Adrenal gland (tissue), 5 donors: ENCODE results near the gene SDF4.

Source experiments
- POLR2A ChIP-seq, 2 donors: fragments of 450-650 bp; IDR thresholded peaks; one replicate each; pipeline ENCODE4 v1.6.1; 2017; ENCODE audit warnings: antibody characterized with exemption in 2 of 2, mild to moderate bottlenecking in 2 of 2, moderate library complexity in 1 of 2
- TF ChIP-seq, protein P1 (sequence below), 6 experiments: fragments of 450-650 bp in 4 of 6; fragments of 200-600 bp in 2 of 6; sonication (generic) in 1 of 6; IDR thresholded peaks; 1 replicate in 5 of 6; 2 replicates in 1 of 6; pipeline versions ENCODE4 v1.5.1 to v1.8.0; 2016 to 2021; ENCODE audit warnings: antibody characterized with exemption in 6 of 6, mild to moderate bottlenecking in 2 of 6, moderate library complexity in 1 of 6
- donor health status: DM: no; HTN: no; CAD: no.

DNA sequence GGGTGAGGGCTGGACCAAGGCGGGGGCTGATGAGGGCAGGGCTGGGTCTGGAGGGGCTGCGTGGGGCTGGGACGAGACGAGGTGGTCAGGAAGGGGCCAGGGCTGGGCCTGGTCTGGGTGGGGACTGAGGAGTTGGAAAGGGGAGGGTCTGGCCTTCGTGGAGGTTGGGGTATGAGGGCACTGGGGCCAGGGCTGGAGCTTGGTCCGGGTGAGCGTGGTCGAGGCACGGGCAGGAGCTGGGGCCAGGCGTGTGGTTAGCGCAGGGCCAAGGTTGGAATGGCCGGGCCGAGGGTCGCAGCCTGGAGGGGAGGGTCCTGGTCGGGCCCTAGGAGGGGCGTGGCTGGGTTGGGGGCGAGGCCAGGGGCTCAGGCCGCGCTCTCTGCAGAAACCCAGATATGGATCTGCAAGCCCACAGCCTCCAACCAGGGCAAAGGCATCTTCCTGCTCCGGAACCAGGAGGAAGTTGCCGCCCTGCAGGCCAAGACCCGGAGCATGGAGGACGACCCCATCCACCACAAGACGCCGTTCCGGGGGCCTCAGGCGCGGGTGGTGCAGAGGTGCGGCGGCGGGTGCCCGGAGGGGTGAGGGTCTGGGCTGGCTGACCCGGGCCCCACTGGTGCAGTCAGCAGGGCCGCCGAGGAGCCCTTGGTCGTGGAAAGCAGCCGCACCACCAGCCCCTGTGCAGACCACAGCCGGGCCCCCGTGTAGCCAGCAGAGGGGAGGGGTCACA is 49.1 kb downstream of the SDF4 start:
- TF ChIP-seq, protein P1, sequence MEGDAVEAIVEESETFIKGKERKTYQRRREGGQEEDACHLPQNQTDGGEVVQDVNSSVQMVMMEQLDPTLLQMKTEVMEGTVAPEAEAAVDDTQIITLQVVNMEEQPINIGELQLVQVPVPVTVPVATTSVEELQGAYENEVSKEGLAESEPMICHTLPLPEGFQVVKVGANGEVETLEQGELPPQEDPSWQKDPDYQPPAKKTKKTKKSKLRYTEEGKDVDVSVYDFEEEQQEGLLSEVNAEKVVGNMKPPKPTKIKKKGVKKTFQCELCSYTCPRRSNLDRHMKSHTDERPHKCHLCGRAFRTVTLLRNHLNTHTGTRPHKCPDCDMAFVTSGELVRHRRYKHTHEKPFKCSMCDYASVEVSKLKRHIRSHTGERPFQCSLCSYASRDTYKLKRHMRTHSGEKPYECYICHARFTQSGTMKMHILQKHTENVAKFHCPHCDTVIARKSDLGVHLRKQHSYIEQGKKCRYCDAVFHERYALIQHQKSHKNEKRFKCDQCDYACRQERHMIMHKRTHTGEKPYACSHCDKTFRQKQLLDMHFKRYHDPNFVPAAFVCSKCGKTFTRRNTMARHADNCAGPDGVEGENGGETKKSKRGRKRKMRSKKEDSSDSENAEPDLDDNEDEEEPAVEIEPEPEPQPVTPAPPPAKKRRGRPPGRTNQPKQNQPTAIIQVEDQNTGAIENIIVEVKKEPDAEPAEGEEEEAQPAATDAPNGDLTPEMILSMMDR (IDR thresholded peaks at IDR 0.05), result no peak
- no peak for TF ChIP-seq POLR2A (IDR thresholded peaks at IDR 0.05)
